CD14-positive monocyte (primary cell): ENCODE results near the gene SBF1. TPM values are rescaled to one million over a fixed set of nuclear protein-coding genes. Genes with fewer than 3 reads are reported as not detected.
A peak's percentile ranks its signal among the peaks of the same experiment; 100 is the strongest.

Experiments used
- DNase-seq, 3 donors: peaks; one replicate each; pipeline ENCODE4 v3.0.0-alpha.2; 2011 to 2022
- H2AFZ ChIP-seq: 2 replicates; pipeline ENCODE4 v1.6.0; 2012; ENCODE audit warnings: mild to moderate bottlenecking, low read depth, low read length, inconsistent platforms; ENCODE audit not compliant: insufficient read depth, poor library complexity, severe bottlenecking
- H3K27ac ChIP-seq, 2 donors: 1 replicate in 1 of 2; 2 replicates in 1 of 2; pipeline ENCODE4 v1.5.1; 2012 to 2013; ENCODE audit warnings: low read length in 2 of 2, control low read depth in 1 of 2, inconsistent platforms in 1 of 2, low read depth in 1 of 2, mild to moderate bottlenecking in 1 of 2
- H3K27me3 ChIP-seq, 2 donors: one replicate each; pipeline versions ENCODE4 v1.6.0 to v1.6.1; 2011 to 2013; ENCODE audit warnings: low read length in 2 of 2; ENCODE audit not compliant: control insufficient read depth in 2 of 2, insufficient read depth in 2 of 2
- H3K36me3 ChIP-seq, 2 donors: replicated peaks in 1 of 2; 1 replicate in 1 of 2; 2 replicates in 1 of 2; pipeline versions ENCODE4 v1.5.1 to v1.6.1; 2012 to 2013; ENCODE audit warnings: low read length in 2 of 2, control low read depth in 1 of 2, inconsistent platforms in 1 of 2, mild to moderate bottlenecking in 1 of 2; ENCODE audit not compliant: insufficient read depth in 2 of 2, control insufficient read depth in 1 of 2
- H3K4me1 ChIP-seq, 2 donors: 1 replicate in 1 of 2; 2 replicates in 1 of 2; pipeline versions ENCODE4 v1.5.1 to v1.6.1; 2012 to 2013; ENCODE audit warnings: low read length in 2 of 2, control low read depth in 1 of 2, inconsistent platforms in 1 of 2, mild to moderate bottlenecking in 1 of 2, moderate library complexity in 1 of 2; ENCODE audit not compliant: insufficient read depth in 2 of 2, control insufficient read depth in 1 of 2
- H3K4me2 ChIP-seq: replicated peaks from 2 replicates; pipeline ENCODE3; 2012; ENCODE audit warnings: low read length, moderate library complexity, mild to moderate bottlenecking; ENCODE audit not compliant: poor library complexity, severe bottlenecking; ENCODE audit errors: extremely low read depth
- H3K4me3 ChIP-seq, 3 experiments: fragments of 200-600 bp in 1 of 3; sonication (generic) in 1 of 3; replicated peaks in 1 of 3; 1 replicate in 2 of 3; 2 replicates in 1 of 3; pipeline ENCODE4 v1.5.1; 2011 to 2013; ENCODE audit warnings: low read length in 3 of 3, mild to moderate bottlenecking in 3 of 3, control low read depth in 2 of 3, low read depth in 2 of 3, inconsistent platforms in 1 of 3, moderate library complexity in 1 of 3
- H3K79me2 ChIP-seq: 2 replicates; pipeline ENCODE4 v1.6.0; 2012; ENCODE audit warnings: mild to moderate bottlenecking, control low read depth, inconsistent platforms, low read length, moderate library complexity; ENCODE audit not compliant: insufficient read depth
- H3K9ac ChIP-seq: 2 replicates; pipeline ENCODE4 v1.6.0; 2017; ENCODE audit warnings: low read length, mild to moderate bottlenecking; ENCODE audit not compliant: insufficient read depth, poor library complexity, severe bottlenecking
- H3K9me3 ChIP-seq, 2 donors: replicated peaks in 1 of 2; 1 replicate in 1 of 2; 2 replicates in 1 of 2; pipeline versions ENCODE4 v1.5.1 to v1.6.1; 2012 to 2013; ENCODE audit warnings: low read length in 2 of 2, control low read depth in 1 of 2; ENCODE audit not compliant: control insufficient read depth in 1 of 2, insufficient read depth in 1 of 2
- H4K20me1 ChIP-seq: 2 replicates; pipeline ENCODE4 v1.6.0; 2012; ENCODE audit warnings: mild to moderate bottlenecking, low read length, control low read depth, moderate library complexity; ENCODE audit not compliant: insufficient read depth
- H3K27ac Mint-ChIP-seq, 7 donors: one replicate each; pipeline ENCODE4 v1.8.0; 2020; ENCODE audit warnings: mild to moderate bottlenecking in 7 of 7, mixed read lengths in 7 of 7, moderate library complexity in 6 of 7, inconsistent platforms in 2 of 7
- H3K27me3 Mint-ChIP-seq, 3 donors: one replicate each; pipeline ENCODE4 v1.8.0; 2021 to 2022; ENCODE audit warnings: low read depth in 3 of 3, mild to moderate bottlenecking in 3 of 3, mixed read lengths in 3 of 3, moderate library complexity in 3 of 3, inconsistent platforms in 1 of 3
- H3K36me3 Mint-ChIP-seq, 2 donors: one replicate each; pipeline ENCODE4 v1.8.0; 2020; ENCODE audit warnings: mixed read lengths in 2 of 2, inconsistent platforms in 1 of 2, mild to moderate bottlenecking in 1 of 2
- H3K4me1 Mint-ChIP-seq: one replicate; pipeline ENCODE4 v1.8.0; 2020; ENCODE audit warnings: mild to moderate bottlenecking, mixed read lengths
- H3K4me3 Mint-ChIP-seq, 2 donors: one replicate each; pipeline ENCODE4 v1.8.0; 2020; ENCODE audit warnings: mild to moderate bottlenecking in 2 of 2, mixed read lengths in 2 of 2, moderate library complexity in 1 of 2
- H3K9me3 Mint-ChIP-seq, 7 donors: one replicate each; pipeline ENCODE4 v1.8.0; 2020 to 2022; ENCODE audit warnings: mixed read lengths in 7 of 7, mild to moderate bottlenecking in 6 of 7, moderate library complexity in 6 of 7, inconsistent platforms in 2 of 7
- CTCF ChIP-seq: fragments of 200-600 bp; IDR thresholded peaks from one replicate; pipeline ENCODE4 v1.8.0; 2022; ENCODE audit warnings: antibody characterized with exemption, mild to moderate bottlenecking
- WGBS: methylation state at CpG from one replicate; pipeline ENCODE4 v1.1.5; 2013; ENCODE audit warnings: missing lambda C conversion rate; ENCODE audit not compliant: insufficient coverage; 5-methylcytosine and 5-hydroxymethylcytosine counted together
- intact Hi-C, 2 donors: fragments of 100-400 bp; cut with micrococcal nuclease; formaldehyde crosslinking; loops; one replicate each; pipeline versions ENCODE4 v1.15.0 to v1.15.1; 2023
- polyA plus RNA-seq, 3 donors: library from polyadenylated mRNA; depleted of rRNA in 1 of 3; unstranded in 2 of 3; stranded (reverse) in 1 of 3; fragments of 300-500 nt in 2 of 3; fragments of >200 nt in 1 of 3; fragmentation: Illumina TruSeq in 2 of 3; gene quantifications; 1 replicate in 2 of 3; 2 replicates in 1 of 3; pipeline ENCODE4 v1.2.3, GENCODE V29; 2012 to 2021

SBF1 gene
- polyA plus RNA-seq, 3 donors = 4.0 to 45.9 (median 6.2) TPM

GRCh38 chr22:50420015-50420414 lies 54.8 kb downstream of the SBF1 start:
- DNase-seq = no peak
- Mint-ChIP-seq H3K27me3 (no peaks in the 10 kb centered on the region), H3K9me3 (no peaks in the 10 kb centered on the region), H3K27ac (peak overlapping the region in 2 of 7 donors; percentile 62 to 83), H3K36me3 (peaks cover 78 to 98% of the 10 kb centered on the region in 2 donors), H3K4me3 (no peak overlapping the region), H3K4me1 (peaks cover 2% of the 10 kb centered on the region)
- peak overlapping the region in 1 of 2 donors; percentile 31 for H3K27ac ChIP-seq
- no peak overlapping the region for H3K4me2 ChIP-seq
- no peak for TF ChIP-seq CTCF
- intact Hi-C loops = no loop called here
- H4K20me1 ChIP-seq = peaks cover 10% of the 10 kb centered on the region
- H3K79me2 ChIP-seq = no peaks in the 10 kb centered on the region
- H3K4me1 ChIP-seq = no peaks in the 10 kb centered on the region
- no peak overlapping the region for H2AFZ ChIP-seq
- no peak overlapping the region for H3K4me3 ChIP-seq
- H3K9me3 ChIP-seq = no peaks in the 10 kb centered on the region
- WGBS = 96% methylated on average over 8 of the region's 10 CpGs
- no peak overlapping the region for H3K9ac ChIP-seq
- H3K36me3 ChIP-seq = peaks cover 91 to 99% of the 10 kb centered on the region in 2 donors
- H3K27me3 ChIP-seq = no peaks in the 10 kb centered on the region

GRCh38 chr22:50419116-50419515 lies 55.7 kb downstream of the SBF1 start:
- peak overlapping the region in 3 of 7 donors; percentile 10 to 45 (median 31) for H3K27ac Mint-ChIP-seq
- 91% methylated on average over 8 of the region's 9 CpGs for WGBS
- H3K36me3 ChIP-seq = peaks cover 99% of the 10 kb centered on the region in 2 donors

More at GRCh38 chr22:50419116-50419515, 55.7 kb downstream of the SBF1 start:
- Histone ChIP-seq H3K27ac (peak overlapping the region in 1 of 2 donors; percentile 50), H3K4me2 (no peak overlapping the region), H3K9me3 (no peaks in the 10 kb centered on the region), H3K27me3 (no peaks in the 10 kb centered on the region), H3K79me2 (no peaks in the 10 kb centered on the region), H4K20me1 (peaks cover 10% of the 10 kb centered on the region), H2AFZ (no peak overlapping the region), H3K4me1 (no peaks in the 10 kb centered on the region), H3K9ac (no peak overlapping the region), H3K4me3 (no peak overlapping the region)
- no peak overlapping the region for H3K4me3 Mint-ChIP-seq
- H3K36me3 Mint-ChIP-seq = peaks cover 77 to 98% of the 10 kb centered on the region in 2 donors
- no peak for DNase-seq
- H3K4me1 Mint-ChIP-seq = peaks cover 2% of the 10 kb centered on the region
- intact Hi-C loops = no loop called here
- H3K9me3 Mint-ChIP-seq = no peaks in the 10 kb centered on the region
- H3K27me3 Mint-ChIP-seq = no peaks in the 10 kb centered on the region
- TF ChIP-seq CTCF = no peak
